Uterus (tissue), 2 donors: ENCODE measurements around the gene KCND2.

Source experiments
- CTCF ChIP-seq, 4 experiments: fragments of 200-600 bp in 2 of 4; fragments of 450-650 bp in 2 of 4; sonication (generic) in 2 of 4; IDR thresholded peaks; one replicate each; pipeline ENCODE4 v1.5.1; 2016 to 2019; ENCODE audit warnings: antibody characterized with exemption in 4 of 4, mild to moderate bottlenecking in 2 of 4, moderate library complexity in 1 of 4
- POLR2A ChIP-seq, 2 donors: fragments of 450-650 bp; IDR thresholded peaks; one replicate each; pipeline ENCODE4 v1.6.1; 2016; ENCODE audit warnings: antibody characterized with exemption in 2 of 2, mild to moderate bottlenecking in 1 of 2, moderate library complexity in 1 of 2

GRCh38 chr7:120550494-120551048 is 277.6 kb downstream of the KCND2 start:
- TF ChIP-seq CTCF (IDR thresholded peaks at IDR 0.05), result no peak
- TF ChIP-seq POLR2A (IDR thresholded peaks at IDR 0.05), result no peak
